Measurements from ENCODE around the gene ZNF569.

ZNF569 gene

DNA sequence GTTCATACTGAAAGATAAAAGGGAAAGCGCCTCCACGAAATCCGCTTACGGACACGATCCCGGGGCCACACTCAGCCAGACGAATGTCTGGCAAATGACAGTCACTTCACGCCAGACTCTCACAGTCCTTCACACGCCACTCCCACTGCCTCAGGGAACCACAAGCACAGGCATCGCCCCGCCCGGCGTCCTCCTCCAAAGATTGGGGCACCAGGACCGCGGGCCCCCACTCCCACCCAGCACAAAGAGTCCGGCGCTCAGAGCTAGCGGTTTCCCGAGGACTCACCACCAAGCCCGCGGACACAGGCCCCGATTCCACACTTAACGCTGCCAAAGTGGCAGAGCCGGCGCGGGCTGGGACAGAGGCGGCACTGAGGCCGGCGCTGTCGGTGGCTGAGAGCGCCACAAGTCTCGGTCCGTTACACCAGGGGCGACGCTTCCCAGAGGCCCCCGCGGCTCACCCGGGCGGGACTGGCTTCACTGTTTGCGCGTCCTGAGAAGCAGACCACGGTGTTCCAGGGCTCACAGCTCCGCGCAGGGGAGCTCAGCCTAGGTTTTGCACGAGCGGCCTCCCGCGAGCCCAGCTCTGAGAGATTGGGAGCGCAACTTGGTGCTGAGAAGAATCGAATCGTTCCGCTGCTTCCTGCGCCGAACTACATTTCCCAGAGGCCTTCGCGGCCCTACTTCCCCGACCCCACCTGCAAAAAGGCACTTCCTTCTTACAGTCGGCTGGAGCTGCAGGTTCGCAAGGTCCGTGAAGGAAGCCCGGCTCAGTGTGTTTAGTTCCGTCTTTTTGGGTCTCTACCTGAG, at the start of gene ZNF569:
Gene ZNF569, minus strand, starts transcription at position 647 of the 810 bp plus-strand sequence. CDS start 22,523 bp downstream, outside the sequence.
- Histone ChIP-seq H3K9me3 (ENCODE audit: control insufficient read depth, low read depth, low read length) (no peaks in the 10 kb centered on the region), H3K9ac (ENCODE audit: low read length) (peak within 1 kb of the TSS; percentile 62), H3K4me1 (ENCODE audit: control insufficient read depth, low read depth, low read length) (no peaks in the 10 kb centered on the region), H3K36me3 (ENCODE audit: control insufficient read depth, low read depth, low read length) (peaks cover 13% of the 10 kb centered on the region), H3K27ac (ENCODE audit: low read length) (no peak within 1 kb of the TSS), H3K27me3 (ENCODE audit: control insufficient read depth, insufficient read depth, low read length) (no peaks in the 10 kb centered on the region), H3K4me3 (ENCODE audit: low read length) (peak within 1 kb of the TSS; percentile 91)

DNA sequence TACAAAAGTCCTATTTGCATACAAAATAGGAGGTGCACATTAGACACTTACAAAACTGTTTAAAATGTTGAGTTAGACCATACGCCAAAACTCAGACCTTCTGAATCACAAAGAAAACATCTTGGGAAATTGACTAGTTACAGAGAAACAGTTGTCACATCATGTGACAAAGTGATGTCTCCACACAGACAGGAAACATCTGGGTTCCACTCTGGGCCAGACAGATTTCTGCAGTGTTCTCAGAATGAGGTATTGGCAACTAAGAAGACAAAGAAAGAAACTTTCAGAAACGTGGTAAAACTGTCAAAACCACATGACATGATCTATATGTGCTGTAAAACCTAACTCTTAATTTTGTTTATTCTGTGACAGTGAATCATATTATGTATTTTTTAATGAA, 46.2 kb upstream of the ZNF569 start:
- Histone ChIP-seq H3K4me1 (ENCODE audit: control insufficient read depth, low read depth, low read length) (no peaks in the 10 kb centered on the region), H3K27ac (ENCODE audit: low read length) (no peak overlapping the region), H3K36me3 (ENCODE audit: control insufficient read depth, low read depth, low read length) (peaks cover 10% of the 10 kb centered on the region), H3K4me3 (ENCODE audit: low read length) (no peak overlapping the region), H3K9me3 (ENCODE audit: control insufficient read depth, low read depth, low read length) (no peaks in the 10 kb centered on the region), H3K9ac (ENCODE audit: low read length) (no peak overlapping the region), H3K27me3 (ENCODE audit: control insufficient read depth, insufficient read depth, low read length) (no peaks in the 10 kb centered on the region)

DNA sequence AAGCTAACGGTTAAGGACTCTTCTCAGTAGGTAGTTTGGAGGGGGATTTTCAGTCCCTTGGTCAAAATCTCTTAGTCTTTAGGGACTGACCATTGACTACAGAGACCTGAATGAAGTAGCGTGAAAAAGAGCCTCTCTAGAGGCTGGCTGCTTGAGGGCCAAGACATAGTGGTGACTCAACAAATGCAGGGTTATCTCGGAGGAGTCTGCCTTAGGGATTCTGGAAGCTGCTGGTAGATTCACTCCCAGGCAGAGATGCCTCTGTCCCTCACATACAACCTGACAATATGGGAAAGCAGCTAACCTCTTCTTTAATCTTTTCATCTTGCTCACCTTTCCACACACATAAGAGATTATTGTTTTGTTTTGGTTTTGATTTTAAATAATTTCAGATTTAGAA, 44.6 kb upstream of the ZNF569 start:
- peaks cover 4% of the 10 kb centered on the region for H3K4me1 ChIP-seq (ENCODE audit: control insufficient read depth, low read depth, low read length)
- H3K27me3 ChIP-seq (ENCODE audit: control insufficient read depth, insufficient read depth, low read length): no peaks in the 10 kb centered on the region
- no peak overlapping the region for H3K27ac ChIP-seq (ENCODE audit: low read length)
- H3K9me3 ChIP-seq (ENCODE audit: control insufficient read depth, low read depth, low read length): no peaks in the 10 kb centered on the region
- H3K9ac ChIP-seq (ENCODE audit: low read length): no peak overlapping the region
- H3K36me3 ChIP-seq (ENCODE audit: control insufficient read depth, low read depth, low read length): peaks cover 7% of the 10 kb centered on the region
- H3K4me3 ChIP-seq (ENCODE audit: low read length): no peak overlapping the region

DNA sequence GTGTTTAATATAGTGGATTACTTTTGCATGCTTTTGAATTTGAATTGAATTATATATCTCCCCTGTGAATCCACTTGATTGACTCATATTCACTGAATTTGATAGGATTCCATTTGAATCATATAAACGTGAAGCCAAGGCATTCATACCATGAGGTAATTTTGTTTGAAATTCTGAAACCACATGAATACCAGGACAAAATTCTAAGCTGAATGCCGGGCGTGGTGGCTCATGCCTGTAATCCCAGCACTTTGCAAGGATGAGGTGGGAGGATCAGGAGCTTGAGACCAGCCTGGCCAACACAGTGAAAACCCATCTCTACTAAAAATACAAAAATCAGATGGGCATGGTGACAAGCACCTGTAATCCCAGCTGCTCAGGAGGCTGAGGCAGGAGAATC, 43.9 kb upstream of the ZNF569 start:
- peaks cover 4% of the 10 kb centered on the region for H3K4me1 ChIP-seq (ENCODE audit: control insufficient read depth, low read depth, low read length)
- H3K27ac ChIP-seq (ENCODE audit: low read length): no peak overlapping the region
- no peaks in the 10 kb centered on the region for H3K27me3 ChIP-seq (ENCODE audit: control insufficient read depth, insufficient read depth, low read length)
- no peak overlapping the region for H3K4me3 ChIP-seq (ENCODE audit: low read length)
- H3K36me3 ChIP-seq (ENCODE audit: control insufficient read depth, low read depth, low read length): peaks cover 7% of the 10 kb centered on the region
- H3K9me3 ChIP-seq (ENCODE audit: control insufficient read depth, low read depth, low read length): no peaks in the 10 kb centered on the region
- no peak overlapping the region for H3K9ac ChIP-seq (ENCODE audit: low read length)

DNA sequence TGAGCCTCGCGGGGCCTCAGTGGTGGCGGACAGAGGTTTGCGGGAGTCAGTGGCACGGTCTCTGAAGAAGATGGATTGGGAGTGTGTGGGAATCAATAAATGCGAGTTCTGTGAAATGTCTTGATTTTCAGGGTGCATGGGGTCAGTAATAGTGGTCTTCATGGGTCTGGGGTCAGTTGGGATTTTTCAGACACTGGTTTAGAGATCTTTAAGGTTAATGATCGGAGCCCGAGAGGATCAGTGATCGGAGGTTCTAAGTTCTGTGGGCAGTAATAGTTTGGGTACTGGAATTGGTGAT, 39.9 kb upstream of the ZNF569 start:
- Histone ChIP-seq H3K36me3 (ENCODE audit: control insufficient read depth, low read depth, low read length) (no peaks in the 10 kb centered on the region), H3K9ac (ENCODE audit: low read length) (peak overlapping the region; percentile 98), H3K9me3 (ENCODE audit: control insufficient read depth, low read depth, low read length) (no peaks in the 10 kb centered on the region), H3K4me1 (ENCODE audit: control insufficient read depth, low read depth, low read length) (peaks cover 10% of the 10 kb centered on the region), H3K4me3 (ENCODE audit: low read length) (peak overlapping the region; percentile 89), H3K27me3 (ENCODE audit: control insufficient read depth, insufficient read depth, low read length) (no peaks in the 10 kb centered on the region), H3K27ac (ENCODE audit: low read length) (peak overlapping the region; percentile 98)

DNA sequence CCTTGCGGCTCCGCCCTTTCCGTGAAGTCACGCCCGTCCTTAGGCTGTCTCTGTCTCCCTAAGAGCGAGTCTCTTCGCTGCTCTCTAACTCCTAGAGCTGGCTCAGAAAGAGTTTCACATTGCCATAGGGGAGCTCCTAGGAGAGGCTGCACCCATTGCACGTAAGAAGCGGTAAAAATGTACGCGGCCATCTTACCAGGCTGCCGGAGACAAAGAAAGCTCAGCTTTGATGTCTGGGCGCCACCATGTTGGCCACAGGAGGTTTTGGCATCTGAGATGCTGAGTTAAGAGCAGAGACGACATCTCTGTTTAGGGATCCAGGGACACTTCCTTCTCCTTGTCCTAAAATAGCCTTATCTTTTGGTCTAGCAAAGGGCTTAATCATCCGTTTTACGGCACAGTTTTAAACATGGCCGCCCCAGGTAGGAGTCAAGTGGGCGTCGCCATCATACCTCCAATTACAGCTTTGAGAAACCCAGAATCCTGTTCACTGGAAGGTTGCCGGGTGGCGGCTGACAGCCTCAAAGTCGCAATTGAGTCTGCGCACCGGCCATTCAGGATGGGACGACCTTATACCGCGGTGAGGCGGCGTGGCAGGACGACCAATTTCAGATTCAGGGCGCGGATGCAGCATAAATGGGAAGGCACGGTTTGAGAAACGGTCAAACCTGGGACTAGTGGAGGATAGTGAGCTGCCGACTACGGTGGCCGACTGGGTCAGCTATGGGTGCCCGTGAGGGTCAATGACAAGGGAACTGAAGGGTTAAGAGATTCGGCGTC, 39.3 kb upstream of the ZNF569 start, which contains the start of gene ZNF793:
Gene ZNF793, plus strand, starts transcription at position 553 of the 780 bp plus-strand sequence. CDS start 16,501 bp downstream, outside the sequence.
- peaks cover 10% of the 10 kb centered on the region for H3K4me1 ChIP-seq (ENCODE audit: control insufficient read depth, low read depth, low read length)
- no peaks in the 10 kb centered on the region for H3K9me3 ChIP-seq (ENCODE audit: control insufficient read depth, low read depth, low read length)
- H3K36me3 ChIP-seq (ENCODE audit: control insufficient read depth, low read depth, low read length): no peaks in the 10 kb centered on the region
- H3K4me3 ChIP-seq (ENCODE audit: low read length): peak within 1 kb of the TSS; percentile 89
- H3K27me3 ChIP-seq (ENCODE audit: control insufficient read depth, insufficient read depth, low read length): no peaks in the 10 kb centered on the region
- peak within 1 kb of the TSS; percentile 98 for H3K27ac ChIP-seq (ENCODE audit: low read length)
- peak within 1 kb of the TSS; percentile 98 for H3K9ac ChIP-seq (ENCODE audit: low read length)

DNA sequence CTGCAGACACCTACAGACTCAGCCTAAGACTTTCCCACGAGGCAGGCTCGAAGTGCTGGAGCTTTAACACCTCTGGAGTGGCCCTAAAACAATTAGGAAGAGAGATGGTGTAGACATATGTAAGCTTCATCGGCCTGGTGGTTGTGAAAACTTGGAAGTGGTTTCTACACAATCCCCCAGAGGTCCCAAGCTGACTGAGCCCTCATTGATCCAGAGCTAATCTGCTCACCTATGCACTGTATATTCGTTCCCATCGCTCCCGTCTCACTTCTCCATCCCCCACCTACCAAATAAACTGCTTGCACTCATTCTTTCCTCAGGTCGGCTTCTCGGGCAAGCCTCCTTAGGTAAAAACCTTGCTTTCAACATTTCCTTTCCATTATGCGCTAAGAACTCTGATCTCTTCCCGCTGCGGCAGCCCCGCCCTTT, 38.7 kb upstream of the ZNF569 start:
- Histone ChIP-seq H3K9me3 (ENCODE audit: control insufficient read depth, low read depth, low read length) (no peaks in the 10 kb centered on the region), H3K36me3 (ENCODE audit: control insufficient read depth, low read depth, low read length) (no peaks in the 10 kb centered on the region), H3K4me3 (ENCODE audit: low read length) (peak overlapping the region; percentile 89), H3K27me3 (ENCODE audit: control insufficient read depth, insufficient read depth, low read length) (no peaks in the 10 kb centered on the region), H3K27ac (ENCODE audit: low read length) (peak overlapping the region; percentile 98), H3K9ac (ENCODE audit: low read length) (peak overlapping the region; percentile 98), H3K4me1 (ENCODE audit: control insufficient read depth, low read depth, low read length) (peaks cover 10% of the 10 kb centered on the region)

DNA sequence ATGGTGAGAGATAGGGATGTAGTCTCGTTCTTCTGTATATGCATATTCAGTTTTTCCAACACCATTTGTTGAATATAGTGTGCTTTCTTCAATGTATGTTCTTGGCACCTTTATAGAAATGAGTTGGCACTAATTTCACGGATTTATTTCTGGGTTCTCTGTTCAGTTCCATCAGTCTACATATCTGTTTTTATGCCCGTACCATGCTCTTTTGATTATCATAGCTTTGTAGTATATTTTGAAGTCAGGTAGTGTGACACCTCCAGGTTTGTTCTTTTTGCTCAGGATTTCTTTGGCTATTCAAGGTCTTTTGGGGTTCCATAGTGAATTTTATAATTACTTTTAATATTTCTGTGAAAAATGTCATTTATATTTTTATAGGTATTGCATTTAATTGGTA, 25.0 kb upstream of the ZNF569 start:
- no peak overlapping the region for H3K9ac ChIP-seq (ENCODE audit: low read length)
- H3K4me1 ChIP-seq (ENCODE audit: control insufficient read depth, low read depth, low read length): no peaks in the 10 kb centered on the region
- no peaks in the 10 kb centered on the region for H3K36me3 ChIP-seq (ENCODE audit: control insufficient read depth, low read depth, low read length)
- peaks cover 31% of the 10 kb centered on the region for H3K9me3 ChIP-seq (ENCODE audit: control insufficient read depth, low read depth, low read length)
- no peak overlapping the region for H3K27ac ChIP-seq (ENCODE audit: low read length)
- no peak overlapping the region for H3K4me3 ChIP-seq (ENCODE audit: low read length)
- no peaks in the 10 kb centered on the region for H3K27me3 ChIP-seq (ENCODE audit: control insufficient read depth, insufficient read depth, low read length)

DNA sequence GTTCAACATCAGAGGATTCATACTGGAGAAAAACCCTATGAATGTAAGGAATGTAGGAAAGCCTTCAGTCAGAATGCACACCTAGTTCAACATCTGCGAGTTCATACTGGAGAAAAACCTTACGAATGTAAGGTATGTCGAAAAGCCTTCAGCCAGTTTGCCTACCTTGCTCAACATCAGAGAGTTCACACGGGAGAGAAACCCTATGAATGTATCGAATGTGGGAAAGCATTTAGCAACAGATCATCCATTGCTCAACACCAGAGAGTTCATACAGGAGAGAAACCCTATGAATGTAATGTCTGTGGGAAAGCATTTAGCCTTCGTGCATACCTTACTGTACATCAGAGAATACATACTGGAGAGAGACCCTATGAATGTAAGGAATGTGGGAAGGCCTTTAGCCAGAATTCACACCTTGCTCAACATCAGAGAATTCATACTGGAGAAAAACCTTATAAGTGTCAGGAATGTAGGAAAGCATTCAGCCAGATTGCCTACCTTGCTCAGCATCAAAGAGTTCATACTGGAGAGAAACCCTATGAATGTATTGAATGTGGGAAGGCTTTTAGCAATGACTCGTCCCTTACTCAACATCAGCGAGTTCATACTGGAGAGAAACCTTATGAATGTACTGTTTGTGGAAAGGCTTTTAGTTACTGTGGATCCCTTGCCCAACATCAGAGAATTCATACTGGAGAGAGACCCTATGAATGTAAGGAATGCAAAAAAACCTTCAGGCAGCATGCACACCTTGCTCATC, 17.3 kb upstream of the ZNF569 start:
- Histone ChIP-seq H3K27me3 (ENCODE audit: control insufficient read depth, insufficient read depth, low read length) (no peaks in the 10 kb centered on the region), H3K4me3 (ENCODE audit: low read length) (no peak overlapping the region), H3K4me1 (ENCODE audit: control insufficient read depth, low read depth, low read length) (no peaks in the 10 kb centered on the region), H3K27ac (ENCODE audit: low read length) (no peak overlapping the region), H3K9ac (ENCODE audit: low read length) (no peak overlapping the region), H3K36me3 (ENCODE audit: control insufficient read depth, low read depth, low read length) (peaks cover 13% of the 10 kb centered on the region), H3K9me3 (ENCODE audit: control insufficient read depth, low read depth, low read length) (peaks cover 66% of the 10 kb centered on the region)

DNA sequence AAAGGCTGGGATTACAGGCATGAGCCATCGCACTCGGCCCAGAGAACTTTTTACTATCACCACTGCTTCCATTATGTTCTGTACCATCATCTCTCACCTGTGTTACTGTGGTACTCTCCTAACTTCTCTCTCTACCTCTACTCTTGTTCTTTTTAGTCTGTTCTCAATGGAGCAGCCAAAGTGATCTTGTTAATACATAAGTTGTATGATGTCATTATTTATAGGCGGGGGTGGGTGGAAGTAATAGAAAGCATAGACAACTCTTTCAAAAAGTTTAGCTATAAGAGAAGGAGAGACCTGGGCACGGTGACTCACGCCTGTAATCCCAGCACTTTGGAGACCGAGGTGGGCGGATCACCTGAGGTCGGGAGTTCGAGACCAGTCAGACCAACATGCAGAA, 4.9 kb upstream of the ZNF569 start:
- Histone ChIP-seq H3K27ac (ENCODE audit: low read length) (no peak overlapping the region), H3K36me3 (ENCODE audit: control insufficient read depth, low read depth, low read length) (peaks cover 14% of the 10 kb centered on the region), H3K4me1 (ENCODE audit: control insufficient read depth, low read depth, low read length) (no peaks in the 10 kb centered on the region), H3K9me3 (ENCODE audit: control insufficient read depth, low read depth, low read length) (peaks cover 9% of the 10 kb centered on the region), H3K4me3 (ENCODE audit: low read length) (no peak overlapping the region), H3K27me3 (ENCODE audit: control insufficient read depth, insufficient read depth, low read length) (no peaks in the 10 kb centered on the region), H3K9ac (ENCODE audit: low read length) (no peak overlapping the region)

DNA sequence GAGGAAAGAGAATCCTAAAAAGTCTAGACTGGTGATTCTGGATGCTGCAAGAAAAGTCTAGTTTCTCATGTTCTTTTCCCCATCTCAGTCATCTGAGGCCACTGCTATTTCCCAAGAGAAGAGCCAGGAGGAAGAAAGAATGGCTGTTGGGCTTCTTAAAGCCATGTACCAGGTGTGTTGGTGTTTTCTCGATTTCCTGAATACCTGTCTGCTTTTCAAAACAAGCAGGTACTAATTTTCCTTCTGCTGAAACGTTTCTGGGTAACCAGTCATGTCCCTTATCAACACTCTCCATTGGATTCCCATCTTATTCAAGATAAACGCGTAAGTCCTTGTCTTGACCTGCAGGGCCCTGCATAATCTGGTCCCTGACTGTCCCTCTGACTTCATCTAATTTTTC, 3.0 kb upstream of the ZNF569 start:
- Histone ChIP-seq H3K27me3 (ENCODE audit: control insufficient read depth, insufficient read depth, low read length) (no peaks in the 10 kb centered on the region), H3K9me3 (ENCODE audit: control insufficient read depth, low read depth, low read length) (no peaks in the 10 kb centered on the region), H3K4me1 (ENCODE audit: control insufficient read depth, low read depth, low read length) (no peaks in the 10 kb centered on the region), H3K27ac (ENCODE audit: low read length) (no peak overlapping the region), H3K9ac (ENCODE audit: low read length) (no peak overlapping the region), H3K36me3 (ENCODE audit: control insufficient read depth, low read depth, low read length) (no peaks in the 10 kb centered on the region), H3K4me3 (ENCODE audit: low read length) (peak overlapping the region; percentile 100)

Measured in iPS-18a (cell line).